Sigmoid colon (tissue), 7 donors: ENCODE results near the gene PRTN3. TPM values are rescaled to one million over a fixed set of nuclear protein-coding genes. Genes with fewer than 3 reads are reported as not detected.
A peak's percentile ranks its signal among the peaks of the same experiment; 100 is the strongest.

Source experiments
- DNase-seq: peaks from one replicate; pipeline ENCODE4 v3.0.0-alpha.2; 2019
- H3K27ac ChIP-seq, 4 donors: fragments of 200-600 bp; sonication (generic); one replicate each; pipeline ENCODE4 v1.5.1; 2016 to 2019; ENCODE audit warnings: mild to moderate bottlenecking in 1 of 4
- H3K27me3 ChIP-seq, 3 donors: fragments of 200-600 bp; sonication (generic); one replicate each; pipeline ENCODE4 v1.5.1; 2019; ENCODE audit warnings: mild to moderate bottlenecking in 1 of 3
- H3K36me3 ChIP-seq, 4 donors: fragments of 200-600 bp; sonication (generic); one replicate each; pipeline ENCODE4 v1.5.1; 2016 to 2019
- H3K4me1 ChIP-seq, 4 donors: fragments of 200-600 bp; sonication (generic); one replicate each; pipeline ENCODE4 v1.5.1; 2017 to 2019
- H3K4me3 ChIP-seq, 4 donors: fragments of 200-600 bp; sonication (generic); one replicate each; pipeline ENCODE4 v1.5.1; 2017 to 2019; ENCODE audit warnings: mild to moderate bottlenecking in 2 of 4, moderate library complexity in 1 of 4
- H3K9me3 ChIP-seq, 4 donors: fragments of 200-600 bp in 3 of 4; sonication (generic) in 3 of 4; one replicate each; pipeline versions ENCODE4 v1.5.1 to v1.6.1; 2013 to 2019
- CTCF ChIP-seq, 4 experiments: fragments of 450-650 bp in 3 of 4; fragments of 200-600 bp in 1 of 4; IDR thresholded peaks; one replicate each; pipeline ENCODE4 v1.5.1; 2016 to 2019; ENCODE audit warnings: antibody characterized with exemption in 4 of 4, mild to moderate bottlenecking in 3 of 4, moderate library complexity in 2 of 4
- EP300 ChIP-seq, 4 donors: sonication (generic); formaldehyde crosslinking; IDR thresholded peaks; one replicate each; pipeline ENCODE4 v1.6.1; 2017; ENCODE audit warnings: antibody characterized with exemption in 4 of 4
- POLR2A ChIP-seq, 2 donors: fragments of 450-650 bp; IDR thresholded peaks; one replicate each; pipeline ENCODE4 v1.6.1; 2016; ENCODE audit warnings: antibody characterized with exemption in 2 of 2, mild to moderate bottlenecking in 2 of 2, moderate library complexity in 2 of 2
- POLR2AphosphoS5 ChIP-seq, 4 donors: sonication (generic); formaldehyde crosslinking; IDR thresholded peaks; one replicate each; pipeline ENCODE4 v1.6.1; 2017; ENCODE audit warnings: antibody characterized with exemption in 4 of 4
- WGBS, 2 donors: extraction: QIAGEN DNeasy Blood & Tissue Kit; methylation state at CpG; one replicate each; pipeline ENCODE4 v1.1.7; 2013; 5-methylcytosine and 5-hydroxymethylcytosine counted together
- intact Hi-C: fragments of 100-400 bp; cut with DNase I; formaldehyde crosslinking; loops from one replicate; pipeline ENCODE4 v1.15.1; 2023
- polyA plus RNA-seq, 3 donors: library from polyadenylated mRNA; stranded (reverse); fragments of 200-250 nt; gene quantifications; one replicate each; pipeline ENCODE4 v1.2.3, GENCODE V29; 2013
- total RNA-seq, 4 donors: library from RNA; depleted of rRNA; stranded (reverse); fragments of >200 nt; gene quantifications; one replicate each; pipeline ENCODE4 v1.1.0, GENCODE V29; 2016
- donor health status: healthy with polysubstance abuse.
- donor health status: Bipolar disorder and iron deficiency.
- donor health status: healthy.

Gene PRTN3
- total and polyA plus RNA-seq, 7 donors, result not detected

GRCh38 chr19:871446-872265 lies 30.9 kb downstream of the PRTN3 start:
- DNase-seq, result no peak
- Histone ChIP-seq H3K9me3 (no peaks in the 10 kb centered on the region), H3K27me3 (no peaks in the 10 kb centered on the region), H3K4me1 (peaks cover 0 to 43% (median 41%) of the 10 kb centered on the region in 4 donors), H3K4me3 (peak overlapping the region in 1 of 4 donors; percentile 9), H3K36me3 (peaks cover 16 to 70% (median 23%) of the 10 kb centered on the region in 4 donors), H3K27ac (peak overlapping the region; percentile 52 to 87 (median 84))
- TF ChIP-seq POLR2A (IDR thresholded peaks at IDR 0.05) (no peak), POLR2AphosphoS5 (IDR thresholded peaks at IDR 0.05) (peak in 1 of 4 donors; percentile 25), CTCF (IDR thresholded peaks at IDR 0.05) (no peak), EP300 (IDR thresholded peaks at IDR 0.05) (no peak)
- intact Hi-C loops, result no loop called here
- WGBS, 2 donors, result 49 to 90% methylated on average over 21 to 27 of the region's 33 CpGs

GRCh38 chr19:872266-872951 lies 31.6 kb downstream of the PRTN3 start:
- peak overlapping the region; percentile 52 to 83 (median 62) for H3K27ac ChIP-seq
- H3K27me3 ChIP-seq, result no peaks in the 10 kb centered on the region
- intact Hi-C loops, result no loop called here
- peaks cover 23 to 76% (median 29%) of the 10 kb centered on the region in 4 donors for H3K36me3 ChIP-seq
- peaks cover 0 to 43% (median 41%) of the 10 kb centered on the region in 4 donors for H3K4me1 ChIP-seq
- WGBS, 2 donors, result 15 to 56% methylated on average over 27 of the region's 27 CpGs
- H3K9me3 ChIP-seq, result no peaks in the 10 kb centered on the region
- no peak for TF ChIP-seq CTCF (IDR thresholded peaks at IDR 0.05)
- no peak for TF ChIP-seq POLR2AphosphoS5 (IDR thresholded peaks at IDR 0.05)
- no peak for TF ChIP-seq EP300 (IDR thresholded peaks at IDR 0.05)
- TF ChIP-seq POLR2A (IDR thresholded peaks at IDR 0.05), result no peak
- H3K4me3 ChIP-seq, result peak overlapping the region in 1 of 4 donors; percentile 9
- no peak for DNase-seq

- intact Hi-C loops, result no loop called here
- DNase-seq, result no peak
- Histone ChIP-seq H3K4me3 (no peak overlapping the region), H3K27me3 (no peaks in the 10 kb centered on the region), H3K4me1 (peaks cover 0 to 42% (median 41%) of the 10 kb centered on the region in 4 donors), H3K36me3 (peaks cover 17 to 70% (median 27%) of the 10 kb centered on the region in 4 donors), H3K27ac (peak overlapping the region in 1 of 4 donors; percentile 83), H3K9me3 (no peaks in the 10 kb centered on the region)
- TF ChIP-seq POLR2AphosphoS5 (IDR thresholded peaks at IDR 0.05) (no peak), EP300 (IDR thresholded peaks at IDR 0.05) (no peak), POLR2A (IDR thresholded peaks at IDR 0.05) (no peak), CTCF (IDR thresholded peaks at IDR 0.05) (no peak)
- 37 to 66% methylated on average over 13 of the region's 13 CpGs for WGBS, 2 donors
Measured at GRCh38 chr19:873084-873483, 32.3 kb downstream of the PRTN3 start.

- DNase-seq, result no peak
- intact Hi-C loops, result no loop called here
- Histone ChIP-seq H3K4me3 (no peak overlapping the region), H3K36me3 (peaks cover 15 to 65% (median 24%) of the 10 kb centered on the region in 4 donors), H3K4me1 (peaks cover 0 to 37% (median 37%) of the 10 kb centered on the region in 4 donors), H3K27ac (peak overlapping the region in 1 of 4 donors; percentile 83), H3K9me3 (no peaks in the 10 kb centered on the region), H3K27me3 (no peaks in the 10 kb centered on the region)
- 94 to 95% methylated on average over 22 of the region's 22 CpGs for WGBS, 2 donors
- TF ChIP-seq POLR2A (IDR thresholded peaks at IDR 0.05) (no peak), EP300 (IDR thresholded peaks at IDR 0.05) (no peak), POLR2AphosphoS5 (IDR thresholded peaks at IDR 0.05) (no peak), CTCF (IDR thresholded peaks at IDR 0.05) (no peak)
Measured at GRCh38 chr19:873561-874041, 32.8 kb downstream of the PRTN3 start.
